NCI-H2196 treated with DMSO at 0.1 percent for 48 hours (cell line): ENCODE data around the gene TREH.
"Not testable (repeated sequence)": the region's sequence is repeated elsewhere in the genome, so short reads cannot be mapped to it uniquely, and the experiment has no call there.

Source experiments
- DNase-seq: peaks from one replicate; lab custom pipeline; 2025; ENCODE audit not compliant: unreplicated experiment; lab: John Stamatoyannopoulos, UW

The TREH gene, protein sequence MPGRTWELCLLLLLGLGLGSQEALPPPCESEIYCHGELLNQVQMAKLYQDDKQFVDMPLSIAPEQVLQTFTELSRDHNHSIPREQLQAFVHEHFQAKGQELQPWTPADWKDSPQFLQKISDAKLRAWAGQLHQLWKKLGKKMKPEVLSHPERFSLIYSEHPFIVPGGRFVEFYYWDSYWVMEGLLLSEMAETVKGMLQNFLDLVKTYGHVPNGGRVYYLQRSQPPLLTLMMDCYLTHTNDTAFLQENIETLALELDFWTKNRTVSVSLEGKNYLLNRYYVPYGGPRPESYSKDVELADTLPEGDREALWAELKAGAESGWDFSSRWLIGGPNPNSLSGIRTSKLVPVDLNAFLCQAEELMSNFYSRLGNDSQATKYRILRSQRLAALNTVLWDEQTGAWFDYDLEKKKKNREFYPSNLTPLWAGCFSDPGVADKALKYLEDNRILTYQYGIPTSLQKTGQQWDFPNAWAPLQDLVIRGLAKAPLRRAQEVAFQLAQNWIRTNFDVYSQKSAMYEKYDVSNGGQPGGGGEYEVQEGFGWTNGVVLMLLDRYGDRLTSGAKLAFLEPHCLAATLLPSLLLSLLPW

DNA sequence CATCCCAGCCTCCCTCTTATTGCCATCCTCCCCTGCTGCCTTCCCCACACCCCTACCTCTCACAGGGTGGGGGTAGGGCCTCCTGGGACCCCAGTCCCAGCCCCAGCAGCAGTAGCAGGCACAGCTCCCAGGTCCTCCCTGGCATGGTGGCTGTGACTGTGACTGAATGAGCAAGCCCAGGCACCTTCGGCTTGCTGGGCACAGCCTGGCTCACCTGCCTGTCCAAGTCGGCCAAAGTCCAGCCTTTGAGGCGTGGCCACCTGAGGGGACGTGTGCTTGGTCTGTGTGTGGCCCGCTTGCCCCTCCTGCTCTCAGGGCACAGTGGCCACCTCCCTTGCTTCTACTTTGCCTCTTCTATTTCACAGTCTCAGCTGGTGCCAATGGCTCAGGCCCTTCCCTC lies at the start of gene TREH:
TSS of gene TREH (minus strand) at position 168 of the 400 bp plus-strand sequence. CDS start at position 145, 23 bp downstream.
- DNase-seq = no peak

DNA sequence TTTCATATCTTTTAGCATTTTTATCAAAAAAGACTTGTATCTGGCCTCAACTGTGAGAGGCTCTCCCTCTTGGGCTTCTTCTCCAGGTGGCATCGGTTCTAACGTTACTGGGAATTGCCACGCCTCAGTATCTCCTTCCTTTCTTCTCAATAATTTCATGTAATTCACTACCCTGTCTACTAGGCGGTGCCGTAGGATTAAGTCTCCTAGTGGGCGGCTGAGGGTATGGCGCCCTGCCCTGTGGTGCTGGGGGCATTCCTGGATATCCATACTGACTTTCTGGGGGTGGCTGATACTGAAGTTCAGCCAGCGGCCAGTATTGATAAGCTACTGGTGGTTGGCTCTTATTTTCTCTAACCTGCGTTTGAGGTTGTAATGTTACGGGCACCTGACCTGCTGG lies 48.7 kb upstream of the TREH start:
- DNase-seq = not testable (repeated sequence)

DNA sequence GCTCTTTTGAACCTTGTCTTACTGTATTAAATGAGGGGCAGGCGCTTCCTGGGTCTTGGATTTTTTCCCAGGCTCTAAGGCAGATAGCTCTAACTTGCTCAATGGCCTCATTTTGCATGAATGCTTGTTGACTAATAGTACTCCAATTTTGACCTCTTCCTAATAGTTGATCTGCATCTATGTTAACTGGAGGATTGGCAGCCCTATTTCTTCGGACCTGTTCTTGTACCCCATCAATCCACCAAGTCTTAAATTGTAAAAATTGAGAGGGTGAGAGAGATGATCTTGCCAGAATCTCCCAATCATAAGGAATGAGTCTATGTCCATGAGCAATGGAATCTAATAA lies 48.2 kb upstream of the TREH start:
- not testable (repeated sequence) for DNase-seq

DNA sequence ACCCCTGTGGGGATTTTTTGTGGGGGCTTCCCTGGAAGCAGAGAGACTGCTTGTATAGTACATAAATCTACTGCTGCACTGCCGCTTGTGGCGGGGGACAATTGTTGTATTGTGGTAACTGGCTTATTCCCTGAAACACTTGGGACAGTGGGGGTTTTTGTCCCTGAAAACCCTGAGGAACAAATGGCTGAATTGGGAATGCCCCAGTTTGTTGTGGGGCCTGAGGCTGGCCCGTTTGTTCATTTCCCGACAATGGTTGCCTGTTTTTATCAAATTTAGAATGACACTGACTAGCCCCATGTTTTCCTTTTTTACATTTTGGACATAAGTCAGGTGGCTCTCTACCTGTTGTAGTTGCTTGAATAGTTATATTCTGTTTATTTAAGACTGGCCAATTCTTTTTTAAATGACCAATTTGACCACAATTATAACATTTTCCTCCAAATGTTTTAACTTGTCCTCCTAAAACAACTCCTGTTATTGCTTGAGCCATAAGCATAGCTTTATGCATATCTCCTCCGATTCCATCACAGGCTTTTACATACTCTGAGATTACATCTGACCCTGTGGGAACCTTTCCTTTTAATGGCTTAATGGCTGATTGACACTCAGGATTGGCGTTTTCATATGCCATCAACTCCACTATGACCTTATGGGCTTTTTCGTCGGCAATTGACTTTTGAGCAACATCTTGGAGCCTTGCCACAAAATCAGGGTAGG lies 47.7 kb upstream of the TREH start:
- DNase-seq = not testable (repeated sequence)

DNA sequence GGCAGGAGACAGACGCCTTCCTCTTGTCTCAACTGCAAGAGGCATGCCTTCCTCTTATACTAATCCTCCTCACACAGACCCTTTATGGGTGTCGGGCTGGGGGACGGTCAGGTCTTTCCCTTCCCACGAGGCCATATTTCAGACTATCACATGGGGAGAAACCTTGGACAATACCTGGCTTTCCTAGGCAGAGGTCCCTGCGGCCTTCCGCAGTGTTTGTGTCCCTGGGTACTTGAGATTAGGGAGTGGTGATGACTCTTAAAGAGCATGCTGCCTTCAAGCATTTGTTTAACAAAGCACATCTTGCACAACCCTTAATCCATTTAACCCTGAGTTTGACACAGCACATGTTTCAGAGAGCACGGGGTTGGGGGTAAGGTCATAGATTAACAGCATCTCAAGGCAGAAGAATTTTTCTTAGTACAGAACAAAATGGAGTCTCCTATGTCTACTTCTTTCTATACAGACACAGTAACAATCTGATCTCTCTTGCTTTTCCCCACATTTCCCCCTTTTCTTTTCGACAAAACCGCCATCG lies 42.1 kb upstream of the TREH start:
- not testable (repeated sequence) for DNase-seq

DNA sequence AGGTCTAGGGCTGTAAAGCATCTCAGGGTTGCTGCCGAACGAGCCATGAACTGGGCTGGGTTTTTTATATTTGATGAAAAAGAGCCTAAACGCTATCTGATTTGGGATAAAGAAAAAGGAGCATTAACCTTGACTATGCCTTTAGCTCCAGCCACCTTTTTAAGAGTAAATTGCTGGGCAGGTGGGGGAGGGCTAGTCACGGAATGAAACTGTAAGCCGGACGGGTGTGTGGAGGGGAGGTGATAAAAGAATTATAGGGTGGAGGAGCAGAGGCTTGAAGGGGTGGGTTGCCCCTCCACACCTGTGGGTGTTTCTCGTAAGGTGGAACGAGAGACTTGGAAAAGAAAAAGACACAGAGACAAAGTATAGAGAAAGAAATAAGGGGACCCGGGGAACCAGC lies 41.3 kb upstream of the TREH start:
- not testable (repeated sequence) for DNase-seq

DNA sequence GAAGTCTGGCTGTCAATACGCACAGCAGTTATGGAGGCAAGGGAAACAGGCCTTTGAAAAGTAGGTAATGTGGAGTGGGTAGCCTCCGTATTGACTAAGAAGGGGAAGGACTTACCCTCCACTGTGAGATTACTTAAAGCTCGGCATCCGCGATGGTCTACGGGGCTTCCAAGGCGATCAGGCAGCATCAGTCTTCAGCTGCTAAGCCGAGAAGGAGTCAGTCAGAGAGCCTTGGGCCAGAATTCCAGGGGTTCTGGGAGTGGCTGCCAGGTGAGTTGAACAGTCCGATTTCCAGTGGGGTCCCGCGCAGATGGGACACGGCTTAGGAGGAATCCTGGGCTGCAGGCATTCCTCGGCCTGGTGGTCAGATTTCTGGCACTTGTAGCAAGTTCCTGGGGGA lies 40.6 kb upstream of the TREH start:
- not testable (repeated sequence) for DNase-seq

DNA sequence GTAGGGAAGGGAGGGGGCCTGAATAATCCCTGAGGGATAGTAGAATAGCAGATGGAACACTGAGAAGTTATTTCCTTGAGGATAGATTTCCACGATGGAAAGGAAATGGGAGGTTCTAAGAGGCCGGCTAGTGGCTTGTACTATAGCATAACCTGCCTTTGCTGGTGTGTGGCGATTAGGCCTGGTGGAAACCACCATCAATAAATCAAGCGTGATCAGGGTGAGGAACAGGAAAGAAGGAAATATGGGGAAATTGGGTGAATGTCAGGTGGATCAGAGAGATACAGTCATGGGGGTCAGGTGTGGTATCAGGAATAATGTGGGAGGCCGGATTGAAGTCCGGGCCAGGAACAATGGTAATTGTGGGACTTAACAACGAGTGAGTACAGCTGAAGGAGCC lies 39.1 kb upstream of the TREH start:
- not testable (repeated sequence) for DNase-seq

DNA sequence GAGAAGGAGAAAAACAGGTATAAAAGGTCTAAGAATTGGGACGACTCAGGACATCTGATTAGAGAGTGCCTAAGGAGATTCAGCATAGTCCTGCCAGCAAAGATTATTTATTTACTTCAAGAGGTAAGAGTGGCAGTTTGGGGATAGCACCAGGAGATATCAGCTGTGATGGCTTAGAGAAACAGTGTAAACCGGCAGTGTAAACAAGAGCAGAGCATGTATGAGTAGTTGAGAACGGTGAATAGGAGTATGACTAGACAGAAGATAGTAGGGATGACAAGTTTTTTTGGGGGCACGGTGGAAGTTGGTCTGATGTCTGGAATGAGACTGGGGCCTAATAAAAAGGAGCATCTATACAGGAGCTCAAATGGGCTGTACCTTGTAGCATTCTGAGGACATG lies 38.3 kb upstream of the TREH start:
- DNase-seq = not testable (repeated sequence)

DNA sequence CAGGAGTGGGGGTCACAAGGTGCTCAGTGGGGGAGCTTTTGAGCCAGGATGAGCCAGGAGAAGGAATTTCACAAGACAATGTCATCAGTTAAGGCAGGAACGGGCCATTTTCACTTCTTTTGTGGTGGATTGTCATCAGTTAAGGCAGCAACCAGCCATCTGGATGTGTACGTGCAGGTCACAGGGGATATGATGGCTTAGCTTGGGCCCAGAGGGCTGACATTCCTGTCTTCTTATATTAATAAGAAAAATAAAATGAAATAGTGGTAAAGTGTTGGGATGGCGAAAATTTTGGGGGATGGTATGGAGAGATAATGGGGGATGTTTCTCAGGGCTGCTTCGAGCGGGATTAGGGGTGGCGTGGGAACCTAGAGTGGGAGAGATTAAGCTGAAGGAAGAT lies 37.8 kb upstream of the TREH start:
- not testable (repeated sequence) for DNase-seq

DNA sequence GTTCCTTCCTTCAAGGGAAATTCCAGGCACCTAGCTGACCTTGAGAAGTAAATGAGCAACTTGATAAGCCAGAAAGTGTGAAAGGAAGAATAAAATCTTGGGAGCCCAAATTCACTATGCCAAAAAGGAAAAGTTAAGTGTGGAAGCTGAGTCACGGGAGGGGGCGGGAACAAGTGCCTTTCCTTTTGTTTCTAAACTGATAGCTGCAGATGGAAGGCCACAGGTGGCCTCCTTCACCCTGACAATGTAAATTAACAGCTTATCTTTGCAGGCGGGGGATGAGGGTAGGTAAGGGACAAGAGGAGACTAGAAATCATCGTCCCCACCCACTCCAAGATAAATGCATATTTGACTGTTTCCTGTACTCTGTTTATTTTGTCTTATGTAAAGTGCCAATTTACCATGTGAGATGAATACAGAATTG lies 36.4 kb upstream of the TREH start:
- no peak for DNase-seq

DNA sequence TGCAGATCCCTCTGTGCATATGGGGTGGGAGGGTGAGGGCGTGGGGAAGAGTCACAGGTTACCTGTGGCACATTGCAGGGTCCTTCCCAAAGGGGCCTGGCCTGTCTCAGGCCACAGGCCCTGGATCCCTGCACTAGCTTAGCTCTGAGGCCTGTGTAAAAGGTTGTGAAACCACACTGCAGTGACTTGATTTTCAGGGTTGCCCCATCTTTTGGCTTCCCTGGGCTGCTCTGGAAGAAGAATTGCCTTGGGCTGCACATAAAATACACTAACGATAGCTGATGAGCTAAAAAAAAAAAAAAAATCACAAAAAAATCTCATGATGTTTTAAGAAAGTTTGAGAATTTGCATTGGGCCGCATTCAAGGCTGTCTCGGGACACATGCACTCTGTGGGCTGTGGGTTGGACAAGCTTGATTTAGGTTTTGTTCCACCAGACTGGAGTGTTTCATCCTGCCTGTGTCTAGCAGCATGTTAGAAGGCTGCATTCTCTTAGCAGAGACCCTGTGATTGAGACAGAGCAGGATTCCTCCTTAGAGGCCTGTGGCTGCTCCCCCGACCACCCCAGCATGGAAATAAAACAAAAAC lies 35.9 kb upstream of the TREH start:
- no peak for DNase-seq

DNA sequence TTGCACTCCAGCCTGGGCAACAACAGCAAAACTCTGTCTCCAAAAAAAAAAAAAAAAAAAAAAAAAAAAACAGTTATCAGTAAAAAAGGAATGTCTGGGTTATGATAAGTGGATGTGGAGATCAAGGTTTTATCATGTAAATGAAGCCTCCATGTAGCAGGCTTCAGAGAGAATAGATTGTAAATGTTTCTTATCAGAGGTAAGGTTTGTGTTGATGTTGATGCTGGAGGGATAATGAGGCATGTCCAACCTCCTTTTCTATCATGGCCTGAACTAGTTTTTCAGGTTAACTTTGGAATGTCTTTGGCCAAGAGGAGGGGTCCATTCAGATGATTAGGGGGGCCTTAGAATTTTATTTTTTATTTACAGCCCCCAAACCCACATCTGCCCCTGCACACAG lies 35.4 kb upstream of the TREH start:
- DNase-seq = no peak

DNA sequence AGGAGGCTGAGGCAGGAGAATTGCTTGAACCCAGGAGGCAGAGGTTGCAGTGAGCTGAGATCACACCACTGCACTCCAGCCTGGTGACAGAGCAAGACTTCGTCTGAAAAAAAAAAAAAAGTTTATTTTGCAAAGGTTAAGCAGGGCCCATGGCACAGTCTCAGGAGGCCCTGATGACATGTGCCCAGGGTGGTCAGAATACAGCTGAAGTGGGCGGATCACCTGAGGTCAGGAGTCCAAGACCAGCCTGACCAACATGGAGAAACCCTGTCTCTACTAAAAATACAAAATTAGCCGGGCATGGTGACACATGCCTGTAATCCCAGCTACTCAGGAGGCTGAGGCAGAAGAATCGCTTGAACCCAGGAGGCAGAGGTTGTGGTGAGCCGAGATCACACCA lies 35.0 kb upstream of the TREH start:
- not testable (repeated sequence) for DNase-seq

DNA sequence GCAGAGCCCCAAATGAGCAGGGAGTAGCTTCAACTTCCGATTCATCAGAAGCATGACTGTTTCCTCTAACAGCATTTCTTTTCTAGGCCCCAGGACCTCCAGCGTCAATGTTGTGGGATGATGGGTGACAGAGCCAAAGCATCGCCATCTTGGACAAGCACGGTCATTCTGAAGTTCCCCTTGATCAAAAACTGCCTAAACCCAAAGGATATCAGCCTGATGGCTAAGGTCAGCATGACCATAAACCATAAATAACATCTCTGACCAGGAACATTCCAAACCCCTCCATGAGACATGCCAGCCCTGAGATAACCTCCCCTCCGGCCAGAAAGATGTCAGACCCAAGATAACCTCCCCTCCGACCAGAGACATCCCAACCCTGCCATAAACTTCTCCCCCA lies 28.8 kb upstream of the TREH start:
- DNase-seq = no peak

DNA sequence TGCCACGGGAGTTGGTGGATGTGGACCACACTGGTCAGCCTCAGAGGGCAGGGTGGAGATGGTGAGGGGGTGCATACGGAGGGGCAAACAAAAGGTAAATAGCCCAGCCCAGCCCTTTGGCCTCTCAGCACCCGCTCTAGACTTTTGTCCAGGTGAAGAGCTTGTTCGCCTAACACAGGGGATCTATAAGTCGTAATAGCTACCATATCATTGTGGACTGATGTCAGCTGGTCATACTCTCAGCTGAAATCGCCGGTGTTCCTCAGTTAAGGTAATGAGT lies 27.0 kb upstream of the TREH start:
- no peak for DNase-seq

DNA sequence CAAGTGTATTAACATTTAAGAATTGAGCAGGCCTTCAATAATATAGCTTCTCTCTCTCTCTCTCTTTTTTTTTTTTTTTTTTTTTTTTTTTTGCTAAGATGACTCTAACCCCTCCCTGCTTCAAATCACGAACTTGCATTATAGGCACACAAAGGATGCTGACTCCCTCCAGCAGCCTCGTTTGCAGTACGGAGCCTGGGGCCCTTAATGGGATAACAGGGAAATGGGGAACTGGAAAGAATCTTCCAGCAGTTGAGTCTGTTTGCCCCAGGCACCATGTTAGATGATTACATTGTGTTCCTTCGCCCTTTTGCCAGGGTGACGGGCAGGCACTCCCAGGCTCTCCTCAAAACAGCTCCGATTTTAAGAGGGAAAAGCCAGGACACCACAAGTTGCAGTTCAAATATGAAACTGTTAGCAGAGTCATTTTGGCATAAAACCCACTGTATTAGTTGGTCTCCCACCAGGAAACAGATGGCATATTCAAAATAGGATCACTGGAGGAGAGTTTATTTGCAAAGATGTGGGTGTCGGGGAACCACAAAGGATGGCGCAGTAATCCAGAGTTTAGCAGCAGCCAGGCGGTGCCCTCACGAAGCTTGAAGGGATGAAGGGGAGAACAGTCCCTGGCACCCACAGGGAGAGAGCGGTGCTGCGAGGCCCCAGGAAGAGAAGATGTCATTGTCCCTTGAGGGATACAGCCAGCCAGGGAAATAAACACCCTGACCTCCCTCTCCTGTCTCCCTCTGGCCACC lies 26.5 kb upstream of the TREH start:
- DNase-seq = no peak

DNA sequence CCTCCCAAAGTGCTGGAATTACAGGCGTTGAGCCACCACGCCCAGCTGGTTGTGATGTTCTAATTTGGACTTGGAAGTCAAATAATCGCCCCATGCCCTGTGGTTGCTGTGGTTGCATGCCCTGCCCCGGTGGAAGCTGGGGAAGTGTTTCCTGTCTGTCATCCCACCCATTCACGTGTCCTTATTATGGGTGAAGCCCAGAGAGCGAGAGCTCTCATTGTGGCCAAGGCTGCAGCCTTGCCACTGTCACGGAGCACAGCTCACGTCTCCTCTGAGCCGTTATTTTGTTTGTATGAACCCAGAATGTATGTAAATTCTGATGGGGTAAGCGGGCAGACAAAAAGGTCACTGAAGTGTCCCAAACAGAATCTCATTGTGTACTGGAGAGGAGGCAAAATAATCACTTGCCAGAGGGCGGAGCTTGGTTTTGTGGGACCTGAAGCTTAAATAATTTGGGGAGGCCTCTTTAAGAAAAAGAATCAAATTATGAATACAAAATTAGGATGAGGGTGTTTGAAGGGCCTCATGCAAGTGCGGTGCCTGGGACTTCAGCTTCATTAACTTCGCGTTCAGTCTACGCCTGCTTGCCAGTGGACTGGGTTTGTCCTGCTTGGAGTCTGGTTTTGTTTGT lies 25.8 kb upstream of the TREH start:
- DNase-seq = no peak

DNA sequence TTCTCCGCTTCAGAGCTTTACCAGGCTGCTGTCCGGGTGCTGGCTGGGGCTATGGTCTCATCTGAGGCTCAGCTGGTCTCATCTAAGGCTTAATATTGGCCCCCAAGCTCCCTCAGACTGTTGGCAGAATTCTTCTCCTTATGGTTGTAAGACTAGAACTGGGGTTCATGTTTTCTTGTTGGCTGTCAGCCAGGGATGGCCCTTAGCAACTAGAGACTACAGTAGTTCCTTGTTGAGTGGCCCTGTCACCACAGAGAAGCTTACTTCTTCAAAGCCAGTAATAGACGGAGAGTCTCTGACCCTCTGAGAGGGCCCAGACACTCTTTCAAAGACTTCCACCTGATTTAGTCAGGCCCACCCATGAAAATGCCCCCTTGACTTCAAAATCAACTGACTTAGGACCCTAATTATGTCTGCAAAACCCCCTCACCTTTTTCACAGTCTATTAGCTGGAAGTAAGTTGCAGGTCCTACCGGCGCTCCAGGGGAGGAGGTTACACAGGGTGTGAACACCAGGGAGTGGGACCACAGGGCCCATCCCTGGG lies 24.2 kb upstream of the TREH start:
- no peak for DNase-seq

DNA sequence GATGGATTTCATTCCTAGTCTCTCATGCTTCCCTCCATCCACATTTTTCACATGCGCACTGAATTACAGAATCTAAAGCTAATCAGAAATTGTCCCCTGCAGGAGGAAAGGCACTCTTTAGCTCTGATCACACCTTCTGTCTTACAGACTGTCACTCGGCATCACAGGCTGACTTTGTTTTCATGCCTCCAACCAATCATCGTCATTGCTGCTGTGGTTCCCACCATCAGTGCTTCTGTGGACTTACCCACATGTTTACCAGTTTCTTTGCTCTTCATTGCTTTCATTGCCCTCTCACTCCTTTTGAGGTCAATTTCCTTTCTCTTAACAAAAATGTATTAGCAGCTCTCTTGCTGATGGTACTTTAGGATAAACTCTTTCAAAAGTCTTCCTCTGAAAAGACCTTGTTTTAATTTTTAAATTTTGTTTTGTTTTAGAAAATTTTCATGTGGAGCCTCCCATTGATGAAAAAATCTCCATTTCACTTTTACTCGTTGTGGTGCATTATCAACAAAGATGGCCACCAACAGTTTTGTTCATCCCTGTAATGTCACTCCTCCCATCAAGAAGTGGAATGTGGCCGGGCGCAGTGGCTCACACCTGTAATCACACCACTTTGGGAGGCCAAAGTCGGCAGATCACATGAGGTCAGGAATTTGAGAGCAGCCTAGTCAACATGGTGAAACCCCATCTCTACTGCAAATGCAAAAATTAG lies 20.2 kb upstream of the TREH start:
- DNase-seq = no peak
